Activated CD8-positive, alpha-beta memory T cell treated with anti-CD3 and anti-CD28 coated beads for 4 hours (primary cell): Measurements from ENCODE around the gene FAM210B.
"Not testable (repeated sequence)": the region's sequence is repeated elsewhere in the genome, so short reads cannot be mapped to it uniquely, and the experiment has no call there.

Experiments
- DNase-seq, 2 donors: peaks; one replicate each; pipeline ENCODE4 v3.0.0-alpha.2; 2020; ENCODE audit warnings: low read depth in 2 of 2

Gene FAM210B, protein sequence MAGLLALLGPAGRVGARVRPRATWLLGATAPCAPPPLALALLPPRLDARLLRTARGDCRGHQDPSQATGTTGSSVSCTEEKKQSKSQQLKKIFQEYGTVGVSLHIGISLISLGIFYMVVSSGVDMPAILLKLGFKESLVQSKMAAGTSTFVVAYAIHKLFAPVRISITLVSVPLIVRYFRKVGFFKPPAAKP

GRCh38 chr20:56358600-56359211 lies at the start of gene FAM210B:
TSS of gene FAM210B (plus strand) at chr20:56358974. CDS start at chr20:56359006, 32 bp downstream.
- DNase-seq = peak; percentile 57 to 64

GRCh38 chr20:56316051-56316450 lies 42.7 kb upstream of the FAM210B start:
- DNase-seq = no peak

- no peak for DNase-seq
Measured at GRCh38 chr20:56316483-56316882, 42.3 kb upstream of the FAM210B start.

GRCh38 chr20:56322681-56323080 lies 36.1 kb upstream of the FAM210B start:
- no peak for DNase-seq

- no peak for DNase-seq
Measured at GRCh38 chr20:56323206-56323605, 35.6 kb upstream of the FAM210B start.

- no peak for DNase-seq
Measured at GRCh38 chr20:56323656-56324055, 35.1 kb upstream of the FAM210B start.

- no peak for DNase-seq
Measured at GRCh38 chr20:56324806-56325205, 34.0 kb upstream of the FAM210B start.

DNA sequence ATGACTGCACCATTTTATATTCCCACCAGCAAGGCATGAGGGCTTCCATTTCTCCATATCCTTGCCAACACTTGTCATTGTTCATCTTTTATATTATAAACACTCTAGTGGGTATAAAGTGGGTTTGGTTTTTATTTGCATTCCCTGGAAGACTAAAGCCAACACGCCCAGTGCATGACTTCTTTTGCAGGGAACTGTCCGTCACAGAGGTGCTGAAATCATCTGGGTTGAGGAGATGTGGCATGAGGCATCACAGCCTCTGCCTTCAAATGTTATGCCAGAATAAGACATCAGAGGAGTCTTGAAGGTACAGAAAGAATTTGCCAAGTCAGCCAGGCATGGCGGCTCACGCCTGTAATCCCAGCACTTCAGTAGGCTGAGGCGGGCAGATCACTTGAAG lies 29.9 kb upstream of the FAM210B start:
- DNase-seq = no peak

- DNase-seq = not testable (repeated sequence)
Measured at GRCh38 chr20:56336709-56337108, 22.1 kb upstream of the FAM210B start.

- DNase-seq = no peak
Measured at GRCh38 chr20:56342783-56343182, 16.0 kb upstream of the FAM210B start.

- no peak for DNase-seq
Measured at GRCh38 chr20:56343861-56344381, 14.9 kb upstream of the FAM210B start.

DNA sequence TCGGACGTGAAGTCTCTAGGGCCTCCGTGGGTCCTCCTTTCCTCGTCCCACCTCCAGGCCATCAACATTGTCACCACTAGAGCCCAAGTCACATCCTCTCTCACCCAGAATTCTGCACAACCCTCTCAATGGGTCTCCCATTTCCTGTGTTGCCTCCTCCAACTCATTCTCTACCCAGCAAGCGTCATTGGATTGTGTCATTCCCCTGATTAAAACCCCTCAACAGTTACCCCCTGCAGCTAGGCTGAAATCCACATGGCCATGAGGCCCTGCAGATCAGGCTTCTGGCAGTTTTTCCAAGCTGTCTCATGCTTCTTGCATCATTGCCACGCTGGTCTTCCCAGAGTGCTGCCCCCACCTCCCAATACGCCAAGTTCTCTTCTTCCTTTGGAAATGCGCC lies 12.9 kb upstream of the FAM210B start:
- DNase-seq = no peak

GRCh38 chr20:56347628-56348304 lies 11.0 kb upstream of the FAM210B start:
- no peak for DNase-seq

DNA sequence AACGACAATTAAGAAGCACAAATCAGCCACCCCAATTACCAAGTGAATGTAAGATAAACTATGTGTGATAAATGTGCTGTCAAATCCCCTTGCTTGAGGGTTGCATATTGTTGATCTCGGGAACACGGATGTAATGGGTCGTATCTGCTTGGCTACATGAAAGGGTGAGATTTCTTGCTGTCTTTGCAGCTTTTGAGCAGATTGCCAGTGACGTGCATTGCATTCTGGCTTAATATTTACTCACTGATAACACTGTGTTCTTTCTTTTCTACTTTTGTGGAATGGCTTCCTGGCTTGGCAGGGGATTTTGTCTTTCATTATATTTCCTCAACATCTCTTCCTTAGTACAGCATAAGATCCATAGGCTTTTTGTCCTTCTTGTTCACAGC lies 10.5 kb upstream of the FAM210B start:
- DNase-seq = no peak

DNA sequence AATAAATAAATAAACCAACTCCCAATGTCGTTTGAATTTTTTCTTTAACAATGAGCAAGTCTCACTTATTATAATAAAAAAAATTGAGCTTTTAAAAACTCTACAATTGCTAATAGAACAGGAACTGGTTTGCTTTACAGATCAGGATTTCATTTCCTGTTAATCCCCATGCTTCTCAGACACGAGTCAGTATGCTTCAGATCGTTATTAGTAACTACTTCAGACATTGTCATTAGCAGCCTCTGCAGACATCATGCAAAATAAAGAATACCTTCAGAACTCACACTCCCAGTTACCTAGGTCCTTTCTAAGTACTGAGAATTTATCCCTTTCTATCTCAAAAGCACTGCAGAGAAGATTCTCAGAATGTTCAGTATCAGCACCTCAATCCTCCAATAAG lies 10.0 kb upstream of the FAM210B start:
- DNase-seq = no peak

- DNase-seq = no peak
Measured at GRCh38 chr20:56350842-56351241, 7.9 kb upstream of the FAM210B start.

DNA sequence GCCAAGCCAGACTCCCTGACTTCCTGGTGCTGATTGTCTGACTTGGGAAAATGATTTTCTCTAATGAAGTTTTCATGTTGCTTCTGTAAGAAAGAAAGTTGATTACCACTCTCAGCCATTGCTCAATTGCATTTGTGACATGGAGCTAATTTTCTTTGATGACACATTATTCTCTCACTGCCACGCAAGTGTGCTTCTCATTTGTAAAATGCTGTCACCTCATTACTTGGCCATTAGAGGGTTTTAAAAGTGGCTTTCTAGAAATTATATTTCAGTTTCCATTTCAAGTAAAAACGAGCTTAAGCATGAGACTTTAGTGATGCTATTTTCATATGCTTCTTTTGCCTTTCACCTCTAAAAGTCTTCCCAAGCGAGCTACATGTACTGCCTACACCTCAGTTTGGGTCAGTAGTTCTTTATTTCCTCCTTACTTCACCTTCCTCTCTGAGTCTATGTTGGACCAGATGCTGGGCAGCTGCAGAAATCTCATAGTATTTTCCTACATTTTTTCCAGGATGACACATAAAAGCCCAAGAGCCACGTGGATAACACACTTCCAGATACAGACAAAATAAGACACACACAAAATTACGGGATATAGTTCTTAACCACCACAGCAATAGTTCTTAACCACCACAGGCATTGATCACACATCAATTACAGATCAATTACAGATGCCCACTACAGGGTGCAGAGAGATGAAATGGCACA lies 6.3 kb upstream of the FAM210B start:
- DNase-seq = no peak

DNA sequence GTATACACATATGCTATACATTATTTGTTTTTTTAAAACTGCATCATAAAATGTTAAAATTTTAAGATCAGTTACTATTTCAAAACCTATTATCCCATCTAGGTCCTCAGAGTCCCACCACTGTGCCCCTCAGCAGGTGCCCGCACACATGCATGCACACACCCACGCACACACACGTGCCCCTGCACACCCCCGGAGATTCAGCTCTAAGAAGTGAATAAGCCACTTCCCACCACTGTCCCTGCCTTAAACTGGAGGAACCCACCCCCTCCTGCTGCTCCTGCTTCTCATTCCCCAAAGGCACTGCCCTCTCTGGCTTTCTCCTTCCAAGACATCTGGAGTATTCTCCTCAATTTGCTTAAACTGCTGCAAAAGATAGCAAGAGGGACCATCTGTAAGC lies 5.4 kb upstream of the FAM210B start:
- no peak for DNase-seq

- DNase-seq = no peak
Measured at GRCh38 chr20:56358070-56358469, 704 bp upstream of the FAM210B start.

DNA sequence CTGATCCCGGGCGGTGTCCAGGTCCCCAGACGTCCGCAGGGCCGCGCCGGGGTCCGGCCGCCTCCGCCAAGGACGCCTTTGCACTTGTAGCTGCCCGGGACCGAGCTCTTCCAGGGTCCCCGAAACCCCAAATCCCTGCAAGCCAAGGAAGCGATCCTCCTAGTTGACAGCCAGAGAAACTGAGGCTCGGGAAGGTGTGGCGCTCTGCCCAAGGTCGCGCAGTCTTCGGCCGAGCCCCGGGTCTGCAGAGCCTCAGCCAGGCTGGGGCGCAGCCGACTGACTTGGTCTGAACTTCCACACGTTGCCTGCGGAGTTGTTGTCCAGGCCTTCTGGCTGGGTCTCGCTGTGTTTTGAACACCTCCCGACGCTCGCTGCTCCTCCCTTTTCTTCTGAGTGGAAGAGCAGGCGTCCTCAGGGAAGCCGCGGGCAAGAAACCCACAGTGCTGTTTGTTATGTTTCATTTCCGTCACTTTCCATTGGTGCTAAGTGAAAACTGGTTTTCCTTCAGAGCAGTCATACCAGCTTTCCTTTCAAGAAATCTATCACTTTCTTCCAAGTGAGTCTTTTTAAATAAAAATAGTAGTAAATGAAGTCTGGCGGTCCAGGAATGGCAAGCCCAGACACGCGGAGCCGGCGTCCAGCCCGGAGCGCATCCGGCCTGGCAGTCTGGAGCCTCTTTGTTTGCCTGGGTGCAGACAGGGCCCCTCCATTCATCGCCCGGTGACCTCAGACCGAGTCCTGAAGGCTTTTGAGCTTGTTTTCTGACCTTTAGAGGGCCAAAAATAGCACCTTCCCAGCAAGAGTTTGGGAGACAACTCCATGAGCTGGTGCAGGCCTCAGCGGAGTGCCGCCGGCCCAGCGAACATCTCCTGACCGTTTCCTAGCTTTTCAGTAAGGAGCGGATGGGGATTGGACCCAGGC lies 698 bp downstream of the FAM210B start:
- no peak for DNase-seq
